GM19467 (cell line): ENCODE results near the gene ERMN.
"Not testable (repeated sequence)": the region's sequence is repeated elsewhere in the genome, so short reads cannot be mapped to it uniquely, and the experiment has no call there.

Experiments
- ATAC-seq: cut with Tn5 transposase; IDR thresholded peaks from one replicate; pipeline ENCODE4 v1.9.1; 2021; ENCODE audit warnings: mild to moderate bottlenecking, moderate library complexity; ENCODE audit not compliant: unreplicated experiment

Gene ERMN, protein sequence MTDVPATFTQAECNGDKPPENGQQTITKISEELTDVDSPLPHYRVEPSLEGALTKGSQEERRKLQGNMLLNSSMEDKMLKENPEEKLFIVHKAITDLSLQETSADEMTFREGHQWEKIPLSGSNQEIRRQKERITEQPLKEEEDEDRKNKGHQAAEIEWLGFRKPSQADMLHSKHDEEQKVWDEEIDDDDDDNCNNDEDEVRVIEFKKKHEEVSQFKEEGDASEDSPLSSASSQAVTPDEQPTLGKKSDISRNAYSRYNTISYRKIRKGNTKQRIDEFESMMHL

DNA sequence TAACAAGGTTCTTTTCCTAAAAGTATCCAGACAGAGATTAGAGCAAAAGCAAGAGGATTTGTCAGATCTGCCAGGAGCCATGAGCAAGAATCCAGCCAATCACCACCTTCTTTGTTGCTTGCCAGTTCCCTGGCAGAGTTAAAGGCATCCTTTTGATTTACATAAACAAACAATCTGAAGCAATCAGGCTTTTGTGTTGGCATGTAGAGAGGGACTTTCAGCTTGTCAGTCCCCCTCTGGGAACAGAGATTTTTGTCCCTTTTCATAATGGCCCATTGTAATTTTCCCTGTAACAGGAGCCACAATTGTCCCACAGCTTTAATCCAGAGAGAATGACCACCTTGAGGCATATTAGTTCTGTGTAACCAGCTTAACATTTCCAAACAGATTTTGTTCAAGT lies at the start of gene ERMN:
Gene ERMN, minus strand, starts transcription at position 39 of the 400 bp plus-strand sequence. CDS start 182 bp downstream, outside the sequence.
- no peak for ATAC-seq

DNA sequence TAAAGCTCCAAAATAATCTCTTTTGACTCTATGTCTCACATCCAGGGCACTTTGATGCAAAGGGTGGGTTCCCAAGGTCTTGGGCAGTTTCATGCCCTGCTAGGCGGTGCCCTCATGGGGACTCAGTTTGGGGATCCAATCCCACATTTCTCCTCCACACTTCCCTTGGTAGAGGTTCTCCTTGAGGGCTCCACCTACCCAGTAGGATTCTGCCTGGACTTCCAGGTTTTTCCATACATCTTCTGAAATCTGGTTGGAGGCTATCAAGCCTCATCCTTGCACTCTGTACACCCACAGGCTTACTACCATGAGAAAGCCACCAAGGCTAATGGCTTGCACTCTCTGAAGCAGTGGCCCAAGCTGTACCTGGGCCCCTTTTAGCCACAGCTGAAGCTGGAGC lies 49.8 kb upstream of the ERMN start:
- no peak for ATAC-seq

DNA sequence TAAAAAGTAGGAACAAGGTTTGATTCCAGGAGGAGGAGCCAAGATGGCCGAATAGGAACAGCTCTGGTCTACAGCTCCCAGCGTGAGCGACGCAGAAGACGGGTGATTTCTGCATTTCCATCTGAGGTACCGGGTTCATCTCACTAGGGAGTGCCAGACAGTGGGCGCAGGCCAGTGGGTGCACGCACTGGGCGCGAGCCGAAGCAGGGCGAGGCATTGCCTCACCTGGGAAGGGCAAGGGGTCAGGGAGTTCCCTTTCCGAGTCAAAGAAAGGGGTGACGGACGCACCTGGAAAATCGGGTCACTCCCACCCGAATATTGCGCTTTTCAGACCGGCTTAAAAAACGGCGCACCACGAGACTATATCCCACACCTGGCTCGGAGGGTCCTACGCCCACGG lies 42.9 kb upstream of the ERMN start:
- not testable (repeated sequence) for ATAC-seq

DNA sequence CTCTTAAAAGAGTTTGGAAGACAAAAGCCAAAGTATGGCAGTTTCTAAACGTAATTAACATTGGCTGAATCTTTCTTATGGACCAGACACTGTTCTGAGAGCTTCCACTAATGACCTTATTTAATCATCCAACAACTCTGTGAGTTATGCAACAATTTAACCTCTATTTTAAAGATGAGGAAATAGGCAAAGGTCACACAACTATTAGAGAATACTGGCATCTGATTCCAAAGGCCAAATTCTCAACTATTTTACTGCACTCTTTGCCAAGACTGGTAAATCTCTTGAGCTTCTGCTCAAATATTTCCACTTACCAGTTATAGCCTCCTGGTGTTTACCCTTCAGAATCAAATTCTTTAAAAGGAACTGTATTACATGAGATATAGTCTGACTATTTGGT lies 42.1 kb upstream of the ERMN start:
- no peak for ATAC-seq

DNA sequence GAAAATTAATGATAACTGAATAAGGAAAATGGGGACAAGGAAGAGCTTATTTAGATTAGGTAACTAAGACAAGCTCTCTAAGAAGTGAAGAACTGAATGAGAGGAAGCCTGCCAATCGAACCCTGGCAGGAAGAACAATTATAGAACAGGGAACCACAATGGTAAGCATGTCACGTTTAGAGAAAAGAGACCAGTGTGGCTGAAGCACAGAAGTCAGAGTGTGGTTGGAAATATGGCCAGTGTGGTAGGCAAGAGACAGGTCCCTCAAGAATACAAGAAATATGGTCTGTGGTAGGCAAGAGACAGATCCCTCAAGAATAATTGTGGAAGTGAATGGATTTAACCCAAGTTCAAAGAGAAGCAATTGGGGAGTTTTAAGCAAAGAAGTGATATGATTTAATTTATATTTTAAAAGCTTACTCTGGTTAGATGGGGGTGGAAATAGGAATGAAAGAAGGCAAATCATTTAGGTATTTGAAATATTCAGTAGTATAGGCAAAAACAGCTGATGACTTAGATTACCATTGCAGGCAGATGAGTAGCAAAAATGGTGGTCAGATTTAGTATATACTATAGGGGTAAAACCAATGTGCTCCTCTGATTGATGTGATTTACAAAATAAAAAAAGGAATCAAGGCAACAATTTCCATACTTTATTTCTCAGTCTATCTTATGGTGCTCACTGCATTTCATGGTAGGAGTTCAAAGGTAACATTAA lies 38.8 kb upstream of the ERMN start:
- peak; percentile 83 for ATAC-seq

DNA sequence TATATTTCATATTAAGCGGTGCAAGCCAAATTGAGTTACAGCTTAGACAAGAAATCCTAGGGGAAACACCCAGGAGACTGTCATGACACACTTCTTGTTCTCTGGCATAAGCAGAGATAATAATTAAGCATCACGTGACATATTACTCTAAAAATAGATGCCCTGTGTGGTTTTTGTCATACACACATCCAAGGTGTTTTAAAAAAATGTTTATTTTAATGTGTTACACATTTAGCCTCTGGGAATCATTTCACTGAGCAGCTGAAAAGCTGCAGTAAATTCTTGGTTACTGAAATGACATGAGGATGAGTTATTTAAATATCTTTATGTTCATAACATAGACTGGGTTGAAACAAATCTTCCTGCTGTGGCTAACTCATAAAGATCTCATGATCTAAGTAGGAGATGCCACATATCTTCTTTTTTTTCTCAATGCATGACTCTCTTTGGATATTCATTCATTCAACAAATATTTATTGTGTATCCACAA lies 38.0 kb upstream of the ERMN start:
- peak; percentile 50 for ATAC-seq

DNA sequence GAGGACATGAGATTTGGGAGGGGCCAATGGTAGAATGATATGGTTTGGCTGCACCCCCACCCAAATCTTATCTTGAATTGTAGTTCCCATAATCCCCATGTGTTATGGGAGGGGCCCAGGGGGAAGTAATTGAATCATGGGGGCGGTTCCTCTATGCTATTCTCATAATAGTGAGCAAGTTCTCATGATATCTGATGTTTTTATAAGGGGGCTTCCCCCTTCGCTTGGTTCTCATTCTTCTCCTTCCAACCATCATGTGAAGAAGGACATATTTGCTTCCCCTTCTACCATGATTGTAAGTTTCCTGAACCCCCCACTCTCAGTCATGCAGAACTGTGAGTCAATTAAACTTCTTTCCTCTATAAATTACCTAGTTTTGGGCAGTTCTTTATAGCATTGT lies 37.0 kb upstream of the ERMN start:
- ATAC-seq = no peak

DNA sequence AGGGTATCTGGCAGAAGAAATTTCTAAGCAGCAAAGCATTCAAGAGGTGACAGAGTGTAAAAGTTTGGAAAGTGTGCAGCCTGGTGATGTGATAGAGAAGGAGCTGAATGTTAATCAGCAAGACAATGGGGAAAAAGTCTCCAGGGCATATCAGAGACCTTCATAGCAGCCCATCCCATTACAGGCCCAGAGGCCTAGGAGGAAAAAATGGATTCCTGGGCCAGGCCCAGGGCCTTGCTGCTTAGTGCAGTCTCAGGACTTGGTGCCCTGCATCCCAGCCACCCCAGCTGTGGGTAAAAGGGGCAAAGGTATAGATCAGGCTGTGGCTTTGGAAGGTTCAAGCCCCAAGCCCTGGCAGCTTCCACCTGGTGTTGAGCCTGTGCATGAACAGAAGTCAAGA lies 35.9 kb upstream of the ERMN start:
- no peak for ATAC-seq

DNA sequence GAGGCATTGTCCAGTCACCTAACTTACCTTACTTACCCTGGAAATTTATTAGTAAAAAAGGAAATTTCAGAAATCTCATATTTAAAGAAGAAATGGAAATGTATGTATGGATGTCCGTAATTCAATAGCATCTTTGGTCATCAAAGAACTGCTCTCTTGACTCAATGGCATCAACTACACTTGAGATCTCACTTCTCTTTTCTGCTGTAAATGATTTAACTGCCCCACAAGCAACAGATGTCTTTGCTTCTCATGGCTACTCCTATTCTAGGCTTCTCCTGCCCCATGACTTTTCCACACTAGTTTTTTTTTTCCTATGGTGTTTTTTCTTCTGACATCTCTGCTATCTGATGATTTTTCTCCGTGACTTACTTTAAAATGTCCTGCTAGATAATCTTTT lies 34.0 kb upstream of the ERMN start:
- ATAC-seq = no peak

DNA sequence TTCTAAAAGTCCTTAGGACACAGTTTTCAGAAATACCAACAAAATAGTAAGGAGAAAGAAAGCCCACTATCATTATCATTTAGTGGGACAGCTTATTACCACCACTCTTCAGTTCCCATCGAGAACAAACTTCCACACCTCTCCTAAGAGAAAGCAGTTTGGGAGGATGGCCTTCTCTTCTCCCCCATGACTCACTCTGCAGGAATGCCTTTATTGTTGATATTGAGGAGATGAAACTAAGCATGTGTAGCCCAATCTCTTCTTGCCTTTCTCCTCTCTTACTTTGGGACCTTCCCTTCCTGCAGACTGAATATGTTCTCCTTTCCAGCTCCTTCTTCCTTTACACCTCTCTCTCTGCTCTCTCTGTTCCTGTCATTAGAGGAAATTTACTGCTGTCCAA lies 30.0 kb upstream of the ERMN start:
- no peak for ATAC-seq

DNA sequence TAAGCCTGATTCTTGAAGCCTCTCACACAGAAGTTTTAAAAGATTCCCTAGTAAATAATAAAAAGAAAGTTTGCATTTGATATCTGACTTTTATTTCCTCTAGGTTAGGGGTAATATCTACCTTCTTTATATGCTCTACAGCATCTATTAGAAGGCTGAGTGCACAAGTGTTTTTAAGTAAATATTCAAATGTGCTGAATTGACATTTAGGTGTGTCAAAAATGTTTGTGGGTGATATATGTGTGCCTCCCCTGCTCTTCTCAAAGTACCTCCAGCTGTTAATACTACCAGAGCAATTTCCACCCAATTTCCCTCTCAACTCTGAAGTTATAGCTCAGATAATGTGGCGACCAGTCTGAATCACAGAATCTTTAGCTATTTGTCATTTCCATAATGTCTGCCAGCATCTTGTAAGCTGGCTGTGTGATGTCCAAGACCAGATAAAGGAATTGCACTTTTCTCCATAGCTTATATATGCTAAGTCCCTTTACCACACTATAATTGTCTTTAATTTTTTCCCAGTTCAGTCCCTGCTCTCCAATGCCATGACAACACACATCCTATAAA lies 24.4 kb upstream of the ERMN start:
- no peak for ATAC-seq

DNA sequence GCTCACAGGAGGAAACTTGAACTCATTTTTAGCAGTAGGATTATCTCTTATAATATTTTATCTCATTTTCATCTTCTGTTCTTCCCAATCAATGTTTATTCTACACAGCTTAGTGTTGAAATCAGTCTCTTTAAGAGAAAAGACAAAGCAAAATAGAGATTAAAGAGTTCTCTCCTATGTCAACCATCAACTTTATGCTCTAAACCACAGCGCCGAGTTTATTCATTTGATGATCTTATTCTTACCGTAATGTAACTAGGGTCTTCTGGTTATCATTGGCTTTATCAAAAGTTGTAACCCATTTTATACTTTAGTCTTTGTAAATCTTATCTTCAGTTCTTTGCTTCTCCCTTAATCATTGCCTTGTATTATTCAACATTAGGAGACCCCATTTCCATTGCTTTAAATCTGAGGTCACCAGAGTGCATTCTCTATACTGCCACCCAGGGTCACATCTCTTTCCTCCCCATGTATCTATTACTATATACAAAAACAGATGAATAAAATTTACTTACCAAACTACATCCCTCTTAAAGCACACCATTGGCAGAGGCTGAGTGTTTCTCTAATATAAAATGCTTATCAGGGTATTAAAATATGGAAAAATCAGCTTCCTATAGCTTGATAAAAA lies 22.8 kb upstream of the ERMN start:
- no peak for ATAC-seq

DNA sequence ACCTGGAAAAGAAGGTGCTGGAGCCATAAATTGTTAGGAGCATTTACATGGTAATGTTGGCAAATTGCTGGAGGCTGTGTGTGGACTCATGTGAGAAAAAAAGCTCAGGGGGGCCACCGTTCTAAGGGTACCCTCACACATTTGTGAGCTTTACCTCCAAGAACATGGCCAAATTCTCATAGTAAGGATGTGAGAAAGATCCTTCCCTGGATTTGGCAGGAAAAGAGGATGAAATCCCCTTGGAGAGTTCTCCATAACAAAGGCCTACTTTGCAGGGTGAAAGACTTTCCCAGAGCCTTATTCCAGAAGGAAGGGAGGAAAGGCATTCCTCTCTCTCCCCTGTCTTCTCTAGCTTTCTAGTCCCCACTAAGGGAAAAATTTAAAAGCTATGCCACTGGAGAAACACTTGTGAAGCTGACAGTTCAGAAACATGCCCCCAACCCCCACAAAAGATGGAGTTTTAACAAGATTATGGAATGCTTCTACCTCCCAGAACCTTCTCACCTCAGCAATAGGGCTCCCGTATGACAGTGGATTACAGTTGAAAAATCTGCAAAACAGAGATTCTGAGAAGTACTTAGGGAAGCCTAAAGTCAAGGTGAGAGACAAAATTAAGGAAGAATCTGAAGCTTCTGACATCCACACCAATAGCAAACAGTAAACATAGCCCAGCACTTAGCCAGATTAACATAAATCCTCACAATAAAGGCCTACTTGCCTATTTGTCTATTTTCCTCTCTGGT lies 20.2 kb upstream of the ERMN start:
- no peak for ATAC-seq

DNA sequence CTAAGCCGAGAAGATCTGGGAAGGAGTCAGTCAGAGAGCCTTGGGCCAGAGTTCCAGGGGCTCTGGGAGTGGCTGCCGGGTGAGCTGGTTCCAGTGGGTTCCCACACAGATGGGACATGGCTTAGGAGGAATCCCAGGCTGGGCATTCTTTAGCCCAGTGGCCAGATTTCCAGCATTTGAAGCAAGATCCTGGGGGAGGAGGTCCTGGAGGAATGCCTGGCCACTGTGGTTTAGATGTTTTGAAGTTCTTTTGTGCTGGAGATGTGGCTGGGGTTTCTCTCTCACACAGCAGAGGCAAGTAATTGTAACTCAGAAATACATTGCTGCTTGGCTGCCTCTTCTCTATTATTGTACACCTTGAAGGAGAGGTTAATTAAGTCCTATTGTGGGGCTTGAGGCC lies 15.8 kb upstream of the ERMN start:
- not testable (repeated sequence) for ATAC-seq

DNA sequence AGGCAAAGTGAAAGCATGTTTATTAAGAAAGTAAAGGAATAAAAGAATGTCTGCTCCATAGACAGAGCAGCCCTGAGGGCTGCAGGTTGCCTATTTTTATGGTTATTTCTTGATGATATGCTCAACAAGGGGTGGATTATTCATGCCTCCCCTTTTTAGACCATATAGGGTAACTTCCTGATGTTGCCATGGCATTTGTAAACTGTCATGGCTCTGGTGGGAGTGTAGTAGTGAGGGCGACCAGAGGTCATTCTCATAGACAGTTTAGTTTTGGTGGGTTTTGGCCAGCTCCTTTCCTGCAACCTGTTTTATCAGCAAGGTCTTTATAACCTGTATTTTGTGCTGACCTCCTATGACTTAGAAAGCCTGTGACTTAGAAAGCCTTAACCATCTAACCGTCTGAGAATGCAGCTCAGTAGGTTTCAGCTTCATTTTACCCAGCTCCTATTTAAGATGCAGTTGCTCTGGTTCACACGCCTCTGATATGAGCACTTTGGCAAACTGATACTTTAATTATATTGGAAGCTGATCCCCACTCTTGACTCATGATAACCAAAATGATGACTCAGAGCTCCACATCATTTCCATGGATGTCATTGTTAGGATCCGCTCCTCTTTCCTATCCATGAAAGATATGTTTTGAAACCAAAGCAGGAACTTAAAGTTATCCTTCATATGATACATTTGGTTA lies 14.5 kb upstream of the ERMN start:
- no peak for ATAC-seq

DNA sequence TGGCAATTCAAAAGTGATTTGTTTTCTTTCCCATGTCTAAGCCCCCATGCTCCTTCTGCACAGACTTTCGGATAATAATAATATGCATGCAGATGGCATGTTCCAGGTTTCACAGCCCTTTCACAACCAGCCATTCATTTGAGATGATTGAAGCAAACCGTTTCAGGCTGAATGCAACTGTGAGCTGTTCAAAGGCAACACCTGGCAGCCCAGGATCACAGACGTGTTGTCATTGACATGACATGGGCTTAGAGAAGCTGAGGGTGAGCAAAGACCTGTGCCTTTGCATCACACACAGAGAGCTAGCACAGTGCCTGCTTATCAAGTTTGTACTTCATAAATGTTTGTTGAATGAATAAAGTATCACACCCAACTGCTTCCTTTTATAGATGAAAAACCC lies 12.4 kb upstream of the ERMN start:
- ATAC-seq = no peak

DNA sequence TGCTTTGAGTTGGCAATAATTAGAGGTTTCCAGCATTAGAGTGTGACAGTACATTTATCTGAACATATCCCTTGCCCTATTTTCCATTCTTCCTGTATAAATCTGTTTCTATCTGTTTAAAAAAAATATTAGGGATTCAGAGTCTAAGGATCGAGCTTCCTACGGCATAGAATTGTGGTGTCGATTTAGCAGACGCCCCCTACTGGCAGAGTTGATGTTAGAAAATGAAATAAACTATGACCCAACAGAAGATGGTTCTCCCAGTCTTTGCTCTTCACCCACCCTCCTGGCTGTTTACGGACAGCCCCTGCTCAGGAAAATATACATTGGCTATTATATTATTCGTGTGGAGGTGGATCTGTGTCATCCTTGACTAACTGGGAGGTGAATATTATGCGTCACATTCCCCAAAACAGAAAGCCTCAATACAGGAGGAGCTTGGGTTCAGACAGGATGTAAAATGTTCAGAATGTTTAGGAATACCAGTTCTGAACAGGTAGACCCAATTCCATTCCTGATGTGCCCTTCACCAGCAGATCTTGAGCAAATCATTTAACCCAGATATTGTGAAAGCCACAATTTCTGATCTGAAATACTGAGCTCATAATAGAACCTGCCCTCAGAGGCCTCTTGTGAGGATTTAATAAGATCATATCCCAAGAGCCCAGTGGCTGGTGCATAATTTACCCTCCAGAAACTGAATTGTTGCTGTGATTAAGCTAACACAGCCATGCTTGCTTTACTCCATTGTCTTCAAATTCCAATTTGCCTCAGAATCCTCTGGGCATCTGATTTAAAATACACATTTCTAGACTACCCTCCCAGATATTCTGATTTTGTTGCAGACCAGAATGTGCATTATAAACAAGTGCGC lies 10.8 kb upstream of the ERMN start:
- peak; percentile 69 for ATAC-seq

DNA sequence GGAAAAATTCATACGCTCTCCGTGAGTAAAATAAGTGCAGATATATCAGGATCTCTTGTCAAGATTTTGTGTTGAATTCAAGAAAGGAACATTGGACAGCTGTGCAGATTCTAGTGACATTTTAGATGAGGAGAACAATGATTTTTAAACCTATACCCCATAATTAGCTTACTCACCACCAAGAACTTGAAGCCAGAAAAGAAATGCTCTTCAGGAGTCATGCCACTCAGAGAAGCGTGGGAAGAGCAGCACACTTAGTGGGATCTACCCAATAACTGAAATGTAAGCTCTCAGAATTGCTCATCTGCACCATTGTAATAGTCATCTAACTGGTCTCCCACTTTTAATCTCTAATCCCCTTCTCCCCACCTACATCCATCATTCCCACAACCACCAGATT lies 9.2 kb upstream of the ERMN start:
- no peak for ATAC-seq

DNA sequence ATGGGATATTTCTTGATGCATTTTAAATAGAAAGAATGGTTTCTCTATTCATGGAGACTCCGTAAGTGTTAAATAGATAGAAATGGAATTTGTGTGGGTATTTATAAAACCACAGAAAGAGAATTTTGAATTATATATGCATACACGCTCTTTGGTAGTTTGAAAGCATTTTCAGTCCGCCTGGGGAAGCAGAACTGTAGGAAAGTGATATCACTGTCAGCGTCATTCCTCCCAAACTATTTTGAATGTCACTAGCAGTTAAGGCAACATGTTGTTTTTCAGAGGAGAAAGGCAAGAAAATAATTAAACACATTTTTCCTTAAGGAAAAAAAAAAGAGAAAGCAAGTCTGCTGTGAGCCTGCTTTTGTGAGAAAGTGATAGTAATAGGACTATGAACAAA lies 8.7 kb upstream of the ERMN start:
- ATAC-seq = no peak
